Hematopoietic multipotent progenitor cell (in vitro differentiated cells): ENCODE results near the gene PATJ. TPM values are rescaled to one million over a fixed set of nuclear protein-coding genes. Genes with fewer than 3 reads are reported as not detected.
"Not testable (repeated sequence)": the region's sequence is repeated elsewhere in the genome, so short reads cannot be mapped to it uniquely, and the experiment has no call there.

Experiments used
- DNase-seq, 3 donors: peaks; one replicate each; pipeline ENCODE4 v3.0.0-alpha.2; 2011 to 2015; ENCODE audit warnings: low read depth in 2 of 3, low spot score in 2 of 3
- total RNA-seq: library from RNA; depleted of rRNA; stranded (reverse); fragments of >200 nt; gene quantifications from one replicate; pipeline ENCODE4 v1.2.3, GENCODE V29; 2012

The PATJ gene
- total RNA-seq, 1 donor = 4.6 TPM

DNA sequence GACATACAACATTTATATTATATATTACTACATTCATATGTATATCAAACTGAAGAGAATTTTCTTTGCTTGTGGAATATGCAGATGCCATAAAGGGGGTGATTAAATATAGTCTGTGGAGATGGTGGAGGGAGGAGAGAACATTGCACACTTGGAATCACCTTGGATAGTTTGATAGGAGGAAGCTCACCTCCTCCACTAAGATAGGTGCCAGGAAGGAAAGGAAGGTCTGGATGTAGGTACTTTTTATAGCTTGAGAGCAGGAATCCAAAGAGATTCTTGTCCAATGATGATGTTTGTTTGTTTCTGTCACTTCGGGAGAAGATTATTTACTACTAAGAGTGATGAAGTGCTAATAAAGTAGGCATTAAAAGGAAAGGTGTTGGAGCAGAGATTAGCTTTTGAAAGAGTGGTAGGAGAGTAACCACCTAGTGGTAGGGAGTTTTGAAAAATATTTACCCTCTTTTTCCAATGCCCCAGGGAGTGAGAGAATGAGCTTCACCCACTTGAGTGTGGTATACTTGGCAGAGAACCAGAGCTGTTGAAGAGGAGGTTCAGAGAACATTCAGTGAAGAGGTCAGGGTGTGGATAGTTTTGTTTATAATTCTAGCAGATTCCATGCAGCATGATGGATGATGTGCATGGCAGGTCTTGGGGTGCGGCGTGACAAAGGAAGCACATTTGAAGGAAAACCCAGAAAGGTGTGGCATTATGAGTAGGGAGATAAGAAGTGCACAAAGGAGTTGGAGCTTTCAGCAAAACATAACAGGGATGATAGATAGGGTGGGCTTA lies 145.0 kb downstream of the PATJ start:
- DNase-seq = no peak

DNA sequence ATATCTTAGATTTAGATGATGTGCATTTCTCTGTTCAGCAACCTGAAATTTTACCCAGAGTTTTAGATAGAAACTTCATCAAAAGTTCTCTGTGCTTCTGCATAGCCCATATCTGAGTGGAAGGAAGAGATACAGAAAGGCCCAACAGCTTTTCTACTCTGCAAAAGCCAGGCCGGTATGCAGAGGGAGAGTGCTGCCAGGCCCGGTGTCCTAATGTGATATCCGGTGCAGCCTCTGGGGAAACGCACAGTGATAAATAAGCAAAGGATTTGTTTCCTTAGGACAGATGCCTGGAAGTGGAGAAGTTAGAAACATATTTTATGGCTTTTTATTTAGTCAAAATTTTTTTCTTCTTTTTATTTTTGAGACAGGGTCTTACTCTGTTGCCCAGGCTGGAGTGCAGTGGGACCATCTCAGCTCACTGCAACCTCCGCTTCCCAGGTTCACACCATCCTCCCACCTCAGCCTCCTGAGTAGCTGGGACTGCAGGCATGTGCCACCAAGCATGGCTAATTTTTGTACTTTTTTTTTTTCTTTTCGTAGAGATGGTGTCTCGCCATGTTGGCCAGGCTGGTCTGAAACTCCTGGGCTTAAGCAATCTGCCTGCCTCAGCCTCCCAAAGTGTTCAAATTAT lies 145.8 kb downstream of the PATJ start:
- no peak for DNase-seq

DNA sequence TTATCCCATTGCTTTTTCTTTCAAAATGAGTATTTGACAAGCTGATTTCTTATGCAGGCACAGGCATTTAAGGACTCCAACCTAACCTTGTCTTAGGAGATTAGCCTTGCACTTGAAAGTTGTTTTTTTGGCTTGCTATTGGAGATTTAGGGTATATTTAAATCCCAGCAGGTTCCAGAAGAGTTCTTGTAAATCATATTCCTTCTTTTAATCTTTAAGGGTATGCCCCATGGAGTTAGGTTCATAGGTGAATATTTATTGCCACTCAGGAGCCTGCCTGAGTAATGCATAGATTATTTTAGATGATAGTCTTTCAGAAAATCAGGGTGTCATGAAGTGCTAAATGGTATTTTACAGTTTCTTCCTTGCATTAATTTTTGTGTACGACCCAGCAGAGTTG lies 146.5 kb downstream of the PATJ start:
- DNase-seq = no peak

DNA sequence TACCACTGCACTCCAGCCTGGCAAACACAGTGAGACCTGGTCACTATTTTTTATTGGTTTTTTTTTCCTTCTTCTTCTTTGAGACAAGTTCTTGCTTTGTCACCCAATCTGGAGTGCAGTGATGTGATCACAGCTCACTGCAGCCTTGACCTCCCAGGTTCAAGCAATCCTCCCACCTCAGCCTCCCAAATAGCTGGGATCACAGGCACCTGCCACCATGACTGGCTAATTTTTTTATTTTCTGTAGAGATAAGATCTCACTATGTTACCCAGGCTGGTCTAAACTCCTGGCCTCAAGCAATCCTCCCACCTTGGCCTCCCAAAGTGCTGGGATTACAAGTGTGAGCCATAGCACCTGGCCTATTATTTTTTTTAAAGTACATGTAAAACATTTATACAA lies 148.2 kb downstream of the PATJ start:
- DNase-seq = not testable (repeated sequence)

DNA sequence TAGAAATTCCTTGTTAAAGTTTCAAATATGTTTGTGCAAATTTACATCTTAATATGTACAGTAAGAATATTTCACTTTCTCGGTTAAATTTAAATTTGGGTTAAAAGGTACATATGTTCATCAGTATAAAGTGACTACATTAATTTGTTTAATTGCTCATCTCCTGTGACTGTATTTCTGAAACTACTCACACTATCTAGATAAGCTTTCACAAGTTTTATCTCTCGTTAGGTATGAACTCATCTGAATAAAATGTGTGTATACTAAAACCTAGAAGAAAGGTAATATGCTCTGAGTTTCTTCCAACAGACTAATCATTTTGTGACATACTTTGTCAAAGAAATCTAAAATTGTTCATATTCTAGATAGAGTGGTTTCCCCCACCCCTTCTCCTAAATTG lies 150.7 kb downstream of the PATJ start:
- no peak for DNase-seq

DNA sequence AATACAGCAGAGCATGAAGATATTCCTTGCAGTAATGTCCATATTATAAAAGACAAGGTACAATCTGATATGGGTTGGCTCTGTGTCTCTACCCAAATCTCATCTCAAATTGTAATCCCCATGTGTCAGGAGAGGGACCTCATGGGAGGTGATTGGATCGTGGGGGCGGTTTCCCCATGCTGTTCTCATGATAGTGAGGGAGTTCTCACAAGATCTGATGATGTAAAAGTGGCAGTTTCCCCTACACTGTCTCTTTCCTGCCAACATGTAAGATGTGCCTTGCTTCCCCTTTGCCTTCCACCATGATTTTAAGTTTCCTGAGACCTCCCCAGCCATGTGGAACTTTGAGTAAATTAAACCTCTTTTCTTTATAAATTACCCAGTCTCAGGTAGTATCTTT lies 152.0 kb downstream of the PATJ start:
- not testable (repeated sequence) for DNase-seq

DNA sequence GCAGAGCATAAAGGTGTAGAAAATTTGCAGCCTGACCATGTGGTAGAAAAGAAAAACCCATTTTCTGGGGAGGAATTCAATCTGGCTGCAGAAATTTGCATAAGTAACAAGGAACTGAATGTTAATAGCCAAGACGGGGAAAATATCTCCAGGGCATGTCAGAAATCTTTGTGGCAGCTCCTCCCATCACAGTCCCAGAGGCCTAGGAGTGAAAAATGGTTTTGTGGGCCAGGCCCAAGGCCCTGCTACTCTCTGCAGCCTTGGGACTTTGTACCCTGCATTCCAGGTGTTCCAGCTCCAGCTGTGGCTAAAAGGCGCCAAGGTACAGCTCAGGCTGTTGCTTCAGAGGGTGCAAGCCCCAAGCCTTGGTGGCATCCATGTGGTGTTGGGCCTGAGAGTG lies 152.9 kb downstream of the PATJ start:
- DNase-seq = no peak

DNA sequence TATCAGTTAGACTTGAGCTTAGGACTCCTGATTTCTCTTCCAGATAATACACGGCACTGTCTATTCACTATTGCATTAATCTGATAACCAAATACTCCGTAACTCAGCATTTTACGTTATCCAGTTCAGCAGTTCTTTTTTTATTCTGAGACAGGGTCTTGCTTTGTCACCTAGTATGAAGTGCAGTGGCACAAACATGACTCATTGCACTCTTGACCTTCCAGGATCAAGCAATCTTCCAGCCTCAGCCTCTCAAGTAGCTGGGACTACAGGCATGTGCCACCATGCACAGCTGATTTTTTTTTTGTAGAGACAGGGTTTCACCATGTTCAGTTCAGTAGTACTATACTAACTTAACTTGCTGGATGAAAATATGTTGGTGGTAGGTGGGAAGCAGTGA lies 156.4 kb downstream of the PATJ start:
- DNase-seq = no peak

DNA sequence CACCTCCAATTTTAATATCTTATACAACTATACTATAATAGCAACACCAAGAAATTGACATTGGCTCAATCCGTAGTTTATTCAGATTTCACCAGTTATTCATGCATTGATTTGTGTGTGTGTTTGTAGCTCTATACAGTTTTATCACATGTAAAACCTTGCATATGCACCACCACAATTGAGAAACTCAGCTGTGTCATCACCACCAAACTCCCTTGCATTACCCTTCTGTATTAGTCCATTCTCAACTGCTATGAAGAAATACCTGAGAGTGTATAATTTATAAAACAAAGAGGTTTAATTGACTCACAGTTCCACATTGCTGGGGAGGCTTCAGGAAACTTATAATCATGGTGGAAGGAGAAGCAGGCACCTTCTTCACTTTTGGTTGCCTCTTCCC lies 162.1 kb downstream of the PATJ start:
- DNase-seq = no peak

DNA sequence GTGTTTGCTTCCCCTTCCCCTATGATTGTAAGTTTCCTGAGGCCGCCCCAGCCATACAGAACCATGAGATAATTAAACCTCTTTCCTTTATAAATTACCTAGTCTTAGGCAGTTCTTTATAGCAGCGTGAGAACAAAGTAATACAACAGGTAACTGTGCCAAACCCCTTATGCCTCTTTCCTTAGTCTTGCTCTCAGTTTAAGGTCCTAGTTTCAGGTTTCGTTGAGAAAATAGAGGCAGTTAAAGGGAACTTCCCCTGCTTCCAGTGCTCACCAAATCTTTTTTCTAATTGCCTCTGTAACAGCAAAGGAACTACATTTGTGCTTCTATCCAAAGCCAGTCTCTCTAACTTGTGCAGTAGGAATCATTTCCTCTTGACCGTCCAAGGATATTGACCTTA lies 164.8 kb downstream of the PATJ start:
- no peak for DNase-seq

DNA sequence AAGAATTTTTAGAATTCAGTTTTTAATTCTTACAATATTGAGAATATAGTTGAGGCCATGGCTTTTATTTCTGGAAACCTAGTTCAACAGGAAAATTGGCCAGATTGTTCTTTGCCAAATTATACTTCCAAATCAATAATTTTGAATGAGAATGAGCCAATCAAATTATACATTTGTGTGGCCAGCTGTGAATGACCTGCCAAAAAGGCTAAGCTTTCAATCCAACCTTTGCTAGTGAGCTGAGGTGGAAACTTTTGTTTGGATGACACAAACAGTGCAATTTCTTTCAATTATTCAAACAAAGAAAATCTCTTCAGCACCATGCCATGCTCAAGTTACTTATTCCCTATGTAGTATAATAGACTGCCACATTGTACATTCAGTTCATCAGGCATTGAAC lies 167.8 kb downstream of the PATJ start:
- DNase-seq = no peak

DNA sequence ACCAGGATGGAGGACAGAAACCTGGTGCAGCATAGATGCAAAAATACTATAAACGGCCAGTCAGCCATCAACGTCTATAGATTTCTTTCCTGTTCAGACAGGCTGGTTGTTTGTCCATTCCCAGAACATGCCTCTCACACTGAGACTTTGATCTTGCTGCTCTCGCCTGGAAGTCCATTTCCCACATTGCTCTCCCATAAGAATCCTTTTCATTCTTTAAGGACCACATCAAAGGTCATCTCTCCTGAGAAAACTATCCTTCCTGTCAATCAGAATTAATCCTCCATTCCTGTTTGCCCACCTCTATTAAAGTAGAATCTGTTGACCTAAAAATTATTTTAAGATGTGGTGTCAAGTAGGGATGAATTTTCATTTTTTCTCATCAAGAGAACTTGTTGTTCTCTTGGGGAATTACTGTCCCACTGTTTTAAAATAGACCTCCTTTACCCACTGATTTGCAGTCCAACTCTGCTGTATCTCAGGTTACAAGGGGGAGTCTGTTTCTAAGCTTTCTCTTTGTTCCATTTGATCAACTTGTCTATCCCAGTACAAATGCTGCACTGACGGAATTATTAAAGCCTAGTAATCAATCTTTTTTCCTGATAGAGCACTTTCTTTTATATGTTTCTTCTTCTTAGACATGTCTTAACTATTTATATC lies 172.7 kb downstream of the PATJ start:
- no peak for DNase-seq

DNA sequence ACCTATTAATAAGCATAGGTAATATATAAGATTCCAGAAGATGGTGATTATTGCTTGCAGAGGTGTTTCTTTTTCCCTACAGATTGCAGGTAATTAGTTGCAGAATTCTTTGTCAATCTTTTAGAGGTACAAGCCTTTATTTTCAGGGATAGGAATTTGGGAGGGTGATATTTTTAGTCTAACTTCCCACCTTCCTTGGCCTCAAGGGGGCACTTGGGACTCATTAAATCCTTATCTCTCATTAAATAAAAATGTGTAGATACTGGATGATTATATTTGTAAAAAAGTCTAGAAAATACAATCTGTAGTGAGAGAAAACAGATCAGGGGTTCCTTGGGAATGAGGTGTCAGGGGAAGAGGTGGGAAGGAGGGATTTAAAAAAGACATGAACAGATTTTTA lies 179.2 kb downstream of the PATJ start:
- peak in 1 of 3 donors; percentile 10 for DNase-seq

DNA sequence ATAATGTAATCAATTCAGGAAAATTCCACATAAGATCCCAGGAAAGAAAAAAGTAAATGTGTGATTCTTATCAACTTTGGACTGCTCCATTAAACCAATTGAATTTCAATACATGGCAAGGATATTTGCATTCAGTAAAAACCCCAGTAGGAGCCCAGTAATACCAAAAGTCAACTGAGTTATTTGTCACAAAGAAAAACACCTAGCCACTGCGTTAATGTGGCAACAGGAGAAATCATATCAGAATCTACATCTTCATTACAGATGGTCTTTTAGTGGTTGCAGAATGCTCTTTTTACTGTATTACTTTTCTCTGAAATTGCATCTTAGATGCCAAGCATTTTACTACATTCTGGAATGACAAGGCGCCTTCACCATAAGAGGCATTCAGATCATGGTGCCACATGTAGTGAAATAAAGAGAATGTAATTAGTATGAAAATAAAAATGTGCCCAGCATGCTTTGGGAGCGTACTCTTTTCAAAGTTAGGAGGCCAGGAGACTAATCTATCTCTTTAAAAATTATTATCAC lies 180.7 kb downstream of the PATJ start:
- no peak for DNase-seq

DNA sequence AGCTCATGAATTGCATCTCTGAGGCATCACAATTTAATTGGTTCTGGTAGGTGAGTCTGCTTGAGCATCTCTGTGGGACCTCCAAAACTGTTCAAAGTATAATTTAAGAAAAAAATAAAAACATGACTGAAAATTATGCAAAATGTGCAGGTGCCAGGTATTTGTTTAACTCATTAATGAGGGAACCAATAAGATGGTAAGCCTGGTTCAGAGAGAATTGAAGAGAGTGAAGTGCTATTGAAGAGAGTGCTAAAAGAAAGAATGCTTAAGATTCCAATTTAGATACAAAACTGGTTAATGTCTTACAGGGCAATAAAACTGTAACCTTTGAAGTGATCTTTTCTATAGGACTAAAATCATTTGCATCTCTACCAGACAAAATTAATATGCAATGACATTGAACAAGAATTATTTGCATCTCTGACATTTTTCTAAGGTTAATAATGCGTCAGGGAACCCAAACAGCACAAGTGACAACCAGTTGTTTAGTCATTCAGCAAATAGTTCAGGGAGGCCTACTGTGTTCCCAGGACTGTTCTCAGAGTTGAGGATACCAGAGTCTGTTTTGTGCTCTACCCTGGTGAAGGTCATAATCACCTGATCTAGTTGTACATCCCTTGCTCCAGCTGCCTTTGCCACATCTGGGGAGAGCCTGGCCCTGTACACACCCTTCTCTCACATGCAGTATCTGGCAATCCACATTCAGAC lies 183.5 kb downstream of the PATJ start:
- DNase-seq = no peak

DNA sequence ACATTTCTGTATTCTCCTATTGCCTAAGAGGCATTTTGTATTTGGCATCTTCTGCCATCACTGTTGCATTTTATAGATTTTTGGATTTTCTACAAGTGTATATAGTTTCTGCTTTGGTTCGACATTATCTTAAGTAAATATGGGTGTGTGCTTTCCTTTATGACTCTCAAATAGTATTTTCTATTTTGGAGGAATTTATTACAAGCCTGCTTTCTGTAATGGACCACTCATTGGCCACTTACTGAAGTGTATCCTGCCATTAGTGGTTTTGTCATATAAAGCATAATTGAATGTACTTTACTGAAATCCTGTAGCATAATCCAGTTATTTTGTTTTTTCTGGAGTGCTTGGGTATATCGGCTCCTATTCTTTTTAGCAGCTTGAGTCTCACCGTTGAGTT lies 184.3 kb downstream of the PATJ start:
- no peak for DNase-seq

DNA sequence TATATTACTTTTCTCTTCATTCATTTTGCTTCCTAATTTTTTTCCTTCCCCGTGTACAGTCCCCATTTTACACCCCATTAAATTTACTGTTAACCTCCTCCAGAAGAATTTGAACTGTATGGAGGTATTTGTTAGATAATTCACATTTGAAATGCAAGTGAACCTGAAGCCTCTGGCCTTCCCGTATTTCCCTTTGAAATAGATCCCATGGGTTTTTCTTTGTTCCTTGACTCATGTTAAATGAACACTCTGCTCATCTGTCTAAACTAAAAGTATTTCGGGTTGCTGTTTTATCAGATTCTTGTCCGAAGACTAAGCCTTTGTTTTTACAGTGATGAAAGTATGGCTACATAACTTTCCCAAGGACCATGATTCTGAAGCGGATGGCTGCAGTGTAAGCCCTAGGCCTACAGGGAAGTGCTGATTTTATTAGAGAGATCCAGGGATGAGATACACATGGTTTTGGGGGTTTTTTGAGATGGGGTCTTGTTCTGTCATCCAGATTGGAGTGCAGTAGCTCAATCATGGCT lies 187.9 kb downstream of the PATJ start:
- no peak for DNase-seq

DNA sequence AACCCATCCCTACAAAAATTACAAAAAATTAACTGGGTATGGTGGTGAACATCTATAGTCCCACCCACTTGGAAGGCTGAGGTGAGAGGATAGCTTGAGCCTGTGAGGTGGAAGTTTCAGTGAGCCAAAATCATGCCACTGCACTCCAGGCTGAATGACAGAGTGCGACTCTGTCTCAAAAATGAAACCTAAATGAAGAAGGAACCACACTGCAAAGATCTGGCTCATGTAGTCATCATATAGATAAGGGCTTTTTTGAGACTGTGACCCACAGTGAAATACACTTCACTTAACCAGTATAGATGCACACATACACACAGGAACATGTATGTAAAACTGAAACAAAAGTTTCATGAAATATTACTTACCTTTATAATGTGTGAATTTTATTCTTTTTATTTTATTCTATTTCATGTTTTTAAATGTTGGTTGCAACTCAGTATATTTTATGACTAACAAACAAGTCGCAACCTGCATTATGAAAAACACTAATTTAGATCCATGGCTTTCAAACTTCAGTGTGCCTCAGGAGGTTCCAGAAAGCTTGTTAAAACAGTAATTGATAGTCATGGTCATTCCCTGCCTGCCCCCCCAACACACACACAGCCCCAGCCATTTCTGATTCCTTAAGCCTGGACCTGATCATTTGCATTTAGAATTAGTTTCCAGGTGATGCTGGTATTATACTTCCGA lies 189.5 kb downstream of the PATJ start:
- DNase-seq = no peak

DNA sequence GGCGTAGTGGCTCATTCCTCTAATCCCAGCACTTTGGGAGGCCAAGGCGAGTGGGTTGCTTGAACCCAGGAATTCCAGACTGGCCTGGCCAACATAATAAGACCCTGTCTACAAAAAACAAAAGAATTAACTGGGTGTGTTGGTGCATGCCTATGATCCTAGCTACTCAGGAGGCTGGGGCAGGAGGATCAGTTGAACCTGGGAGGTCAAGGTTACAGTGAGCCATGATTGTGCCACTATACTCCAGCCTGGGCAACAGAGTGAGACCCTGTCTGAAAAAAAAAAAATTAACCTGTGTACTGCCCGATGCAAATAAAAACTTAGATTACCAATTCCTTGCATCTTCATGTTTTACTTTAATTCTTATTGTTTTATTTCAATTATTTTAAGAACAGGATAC lies 193.2 kb downstream of the PATJ start:
- DNase-seq = no peak

DNA sequence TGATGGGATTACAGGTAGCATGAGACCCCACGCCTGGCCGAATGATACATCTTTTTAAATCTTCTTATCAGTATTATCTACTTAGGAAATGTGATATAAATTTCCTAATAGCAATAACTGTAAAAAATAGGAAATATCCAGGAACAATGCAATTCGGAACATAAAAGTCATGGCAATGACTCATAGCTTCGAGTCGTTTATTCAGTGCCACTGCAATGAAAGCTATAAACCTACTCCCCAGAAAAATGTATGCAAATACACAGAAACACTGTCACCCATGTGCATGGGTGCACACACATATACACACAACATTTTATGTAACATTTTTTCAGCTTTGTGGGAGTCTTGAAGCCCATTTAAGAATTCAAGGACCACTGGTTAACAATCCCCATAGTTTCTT lies 194.6 kb downstream of the PATJ start:
- DNase-seq = no peak
